Spleen (tissue), 11 donors: Measurements from ENCODE around the gene PAEP. TPM values are rescaled to one million over a fixed set of nuclear protein-coding genes. Genes with fewer than 3 reads are reported as not detected.

Experiments
- DNase-seq: peaks from one replicate; pipeline ENCODE4 v3.0.0-alpha.2; 2020
- H3K27ac ChIP-seq, 8 donors: fragments of 200-600 bp; sonication (generic) in 7 of 8; 1 replicate in 4 of 8; 2 replicates in 4 of 8; pipeline versions ENCODE4 v1.5.0 to v1.8.0; 2016 to 2021; ENCODE audit warnings: inconsistent platforms in 4 of 8, mild to moderate bottlenecking in 4 of 8, moderate library complexity in 1 of 8
- H3K27me3 ChIP-seq, 7 donors: fragments of 200-600 bp; sonication (generic) in 6 of 7; replicated peaks in 1 of 7; 1 replicate in 4 of 7; 2 replicates in 3 of 7; pipeline versions ENCODE4 v1.5.0 to v1.8.0; 2016 to 2021; ENCODE audit warnings: inconsistent platforms in 3 of 7, mild to moderate bottlenecking in 1 of 7
- H3K36me3 ChIP-seq, 6 donors: fragments of 200-600 bp; sonication (generic) in 5 of 6; 1 replicate in 4 of 6; 2 replicates in 2 of 6; pipeline versions ENCODE4 v1.5.0 to v1.8.0; 2016 to 2021; ENCODE audit warnings: inconsistent platforms in 2 of 6
- H3K4me1 ChIP-seq, 6 donors: fragments of 200-600 bp; sonication (generic) in 5 of 6; 1 replicate in 3 of 6; 2 replicates in 3 of 6; pipeline versions ENCODE4 v1.5.0 to v1.8.0; 2016 to 2021; ENCODE audit warnings: inconsistent platforms in 3 of 6
- H3K4me3 ChIP-seq, 8 donors: fragments of 200-600 bp; sonication (generic) in 7 of 8; 1 replicate in 4 of 8; 2 replicates in 4 of 8; pipeline versions ENCODE4 v1.5.0 to v1.8.0; 2016 to 2021; ENCODE audit warnings: inconsistent platforms in 4 of 8, mild to moderate bottlenecking in 4 of 8, moderate library complexity in 2 of 8
- H3K9me3 ChIP-seq, 8 donors: fragments of 200-600 bp; sonication (generic) in 7 of 8; 1 replicate in 4 of 8; 2 replicates in 4 of 8; pipeline versions ENCODE4 v1.5.0 to v1.8.0; 2016 to 2021; ENCODE audit warnings: inconsistent platforms in 4 of 8
- CTCF ChIP-seq, 11 experiments: fragments of 200-600 bp in 7 of 11; fragments of 450-650 bp in 4 of 11; sonication (generic) in 4 of 11; IDR thresholded peaks in 8 of 11; conservative IDR thresholded peaks in 3 of 11; 1 replicate in 7 of 11; 2 replicates in 4 of 11; pipeline versions ENCODE4 v1.4.0 to v1.8.0; 2016 to 2021; ENCODE audit warnings: antibody characterized with exemption in 11 of 11, inconsistent platforms in 4 of 11, mild to moderate bottlenecking in 1 of 11
- POLR2A ChIP-seq, 3 donors: fragments of 450-650 bp; IDR thresholded peaks; one replicate each; pipeline ENCODE4 v1.5.1; 2017; ENCODE audit warnings: antibody characterized with exemption in 3 of 3, mild to moderate bottlenecking in 1 of 3
- POLR2AphosphoS5 ChIP-seq, 3 donors: sonication (generic); formaldehyde crosslinking; IDR thresholded peaks; one replicate each; pipeline ENCODE4 v1.5.1; 2017; ENCODE audit warnings: antibody characterized with exemption in 3 of 3
- WGBS, 5 donors: extraction: QIAGEN DNeasy Blood & Tissue Kit in 3 of 5; methylation state at CpG; one replicate each; pipeline versions ENCODE4 v1.1.5 to v1.1.7; 2013 to 2018; 5-methylcytosine and 5-hydroxymethylcytosine counted together
- intact Hi-C: fragments of 100-400 bp; cut with DNase I; formaldehyde crosslinking; loops from one replicate; pipeline ENCODE4 v1.15.0; 2023; ENCODE audit warnings: low total_unique reads
- polyA plus RNA-seq, 3 donors: library from polyadenylated mRNA; stranded (reverse); fragments of 200-250 nt; gene quantifications; one replicate each; pipeline ENCODE4 v1.2.1, GENCODE V29; 2013
- total RNA-seq, 7 donors: library from RNA; depleted of rRNA in 3 of 7; stranded (reverse); fragments of >200 nt in 3 of 7; fragmentation: NEBNext Ultra II Directional in 4 of 7; extraction: Animal tissue kit (Norgen Biotek cat#: 25700) in 4 of 7; gene quantifications; one replicate each; pipeline versions ENCODE4 v1.1.0 to v1.2.1, GENCODE V29; 2016 to 2021
- donor health status: healthy with polysubstance abuse.
- donor health status: DM: no; HTN: no; CAD: no; lungs with moderate emphysema.
- donor health status: DM: no; HTN: no; CAD: no.
- donor health status: Bipolar disorder and iron deficiency.
- donor health status: healthy.
- donor health status: DM: no; HTN: no; CAD: no.
- donor health status: DM: yes; HTN: yes; CAD: no.

PAEP gene
- total and polyA plus RNA-seq, 10 donors, result not detected

GRCh38 chr9:135522137-135522877, 39.2 kb upstream of the PAEP start:
- Histone ChIP-seq H3K9me3 (no peaks in the 10 kb centered on the region), H3K27ac (no peak overlapping the region), H3K4me1 (peaks cover 0 to 9% (median 0%) of the 10 kb centered on the region in 6 donors), H3K27me3 (peaks cover 0 to 69% (median 5%) of the 10 kb centered on the region in 7 donors), H3K4me3 (no peak overlapping the region), H3K36me3 (no peaks in the 10 kb centered on the region)
- WGBS, 5 donors, result 62 to 76% (median 67%) methylated on average over 8 to 16 of the region's 16 CpGs
- no peak for TF ChIP-seq POLR2AphosphoS5 (IDR thresholded peaks at IDR 0.05)
- no peak for TF ChIP-seq CTCF (IDR thresholded peaks at IDR 0.05 in 8 of 11, conservative IDR thresholded peaks at IDR 0.05 in 3 of 11)
- no peak for TF ChIP-seq POLR2A (IDR thresholded peaks at IDR 0.05)
- intact Hi-C loops, result no loop called here
- DNase-seq, result no peak

- no peaks in the 10 kb centered on the region for H3K36me3 ChIP-seq
- no peaks in the 10 kb centered on the region for H3K9me3 ChIP-seq
- no peak for DNase-seq
- intact Hi-C loops, result no loop called here
- no peak overlapping the region for H3K4me3 ChIP-seq
- peaks cover 0 to 65% (median 5%) of the 10 kb centered on the region in 7 donors for H3K27me3 ChIP-seq
- TF ChIP-seq CTCF (IDR thresholded peaks at IDR 0.05 in 8 of 11, conservative IDR thresholded peaks at IDR 0.05 in 3 of 11), result no peak
- no peak for TF ChIP-seq POLR2A (IDR thresholded peaks at IDR 0.05)
- no peak for TF ChIP-seq POLR2AphosphoS5 (IDR thresholded peaks at IDR 0.05)
- H3K4me1 ChIP-seq, result peaks cover 0 to 9% (median 0%) of the 10 kb centered on the region in 6 donors
- peak overlapping the region in 5 of 8 donors; percentile 46 to 63 (median 54) for H3K27ac ChIP-seq
- WGBS, 5 donors, result 61 to 74% (median 67%) methylated on average over 13 to 17 of the region's 17 CpGs
These were observed 38.6 kb upstream of the PAEP start for GRCh38 chr9:135522931-135523330.

GRCh38 chr9:135523521-135524129, 37.9 kb upstream of the PAEP start:
- H3K36me3 ChIP-seq, result no peaks in the 10 kb centered on the region
- peaks cover 0 to 65% (median 5%) of the 10 kb centered on the region in 7 donors for H3K27me3 ChIP-seq
- TF ChIP-seq CTCF (IDR thresholded peaks at IDR 0.05 in 8 of 11, conservative IDR thresholded peaks at IDR 0.05 in 3 of 11) (no peak), POLR2A (IDR thresholded peaks at IDR 0.05) (no peak), POLR2AphosphoS5 (IDR thresholded peaks at IDR 0.05) (no peak)
- 79 to 92% (median 84%) methylated on average over 10 to 21 of the region's 21 CpGs for WGBS, 5 donors
- peaks cover 0 to 9% (median 0%) of the 10 kb centered on the region in 6 donors for H3K4me1 ChIP-seq
- no peak overlapping the region for H3K4me3 ChIP-seq
- intact Hi-C loops, result no loop called here
- peak overlapping the region in 5 of 8 donors; percentile 46 to 63 (median 54) for H3K27ac ChIP-seq
- DNase-seq, result no peak
- no peaks in the 10 kb centered on the region for H3K9me3 ChIP-seq
